SK-N-SH (cell line): ENCODE data around the gene SDHA.
"Not testable (repeated sequence)": the region's sequence is repeated elsewhere in the genome, so short reads cannot be mapped to it uniquely, and the experiment has no call there.

ENCODE experiments used
- CHD2 ChIP-seq: fragments of 150-350 bp; IDR thresholded peaks from 2 replicates; pipeline ENCODE4 v1.6.1; 2018; ENCODE audit warnings: low read length; ENCODE audit not compliant: partially characterized antibody
- CTCF ChIP-seq: fragments of 200-600 bp; sonication (generic); IDR thresholded peaks from 2 replicates; pipeline ENCODE4 v1.6.1; 2017; ENCODE audit warnings: antibody characterized with exemption, mild to moderate bottlenecking, moderate library complexity
- EP300 ChIP-seq, 2 experiments: IDR thresholded peaks; 2 replicates each; pipeline versions ENCODE4 v1.4.0 to v1.6.1; 2012; ENCODE audit warnings: borderline replicate concordance in 1 of 2, low read depth in 1 of 2, low read length in 1 of 2
- EZH2phosphoT487 ChIP-seq: fragments of 200-600 bp; sonication (generic); IDR thresholded peaks from 2 replicates; pipeline ENCODE4 v1.6.1; 2017; ENCODE audit warnings: low read depth, mixed run types, mild to moderate bottlenecking, antibody characterized with exemption, moderate library complexity, borderline replicate concordance
- FOSL2 ChIP-seq: IDR thresholded peaks from 2 replicates; pipeline ENCODE4 v1.4.0; 2012; ENCODE audit warnings: low read depth, mild to moderate bottlenecking, moderate library complexity, borderline replicate concordance
- GABPA ChIP-seq: IDR thresholded peaks from 2 replicates; pipeline ENCODE4 v1.4.0; 2012; ENCODE audit warnings: low read depth, mild to moderate bottlenecking
- NFIC ChIP-seq: IDR thresholded peaks from 2 replicates; pipeline ENCODE4 v1.4.0; 2012; ENCODE audit warnings: borderline replicate concordance
- PBX3 ChIP-seq: IDR thresholded peaks from 2 replicates; pipeline ENCODE4; 2012
- POLR2AphosphoS5 ChIP-seq: IDR thresholded peaks from 2 replicates; pipeline ENCODE4 v1.6.1; 2012; ENCODE audit warnings: low read depth, low read length
- RXRA ChIP-seq: IDR thresholded peaks from 2 replicates; pipeline ENCODE4 v1.4.0; 2012; ENCODE audit warnings: low read depth, mild to moderate bottlenecking, borderline replicate concordance
- YY1 ChIP-seq: IDR thresholded peaks from 2 replicates; pipeline ENCODE4 v1.4.0; 2012; ENCODE audit warnings: low read depth, mild to moderate bottlenecking
- ZBTB33 ChIP-seq: IDR thresholded peaks from 2 replicates; pipeline ENCODE4 v1.4.0; 2012; ENCODE audit warnings: low read depth, borderline replicate concordance

- not testable (repeated sequence) for TF ChIP-seq FOSL2; CTCF; POLR2AphosphoS5; YY1; EP300 (IDR thresholded peaks at IDR 0.05; ENCODE audit: borderline replicate concordance in 1 of 2, low read depth in 1 of 2, low read length in 1 of 2); EZH2phosphoT487; PBX3; CHD2; RXRA; GABPA; NFIC; ZBTB33
Observed at GRCh38 chr5:279051-279665, 61.0 kb downstream of the SDHA start.
